Esophagus muscularis mucosa (tissue), 3 donors: ENCODE data around the gene C11orf21.

Source experiments
- POLR2AphosphoS5 ChIP-seq, 2 donors: sonication (generic); formaldehyde crosslinking; IDR thresholded peaks; one replicate each; pipeline ENCODE4 v1.6.1; 2017; ENCODE audit warnings: antibody characterized with exemption in 2 of 2
- TF ChIP-seq, protein P1 (sequence below), 3 experiments: fragments of 200-600 bp in 2 of 3; fragments of 450-650 bp in 1 of 3; sonication (generic) in 2 of 3; IDR thresholded peaks; one replicate each; pipeline ENCODE4 v1.5.1; 2017 to 2019; ENCODE audit warnings: antibody characterized with exemption in 3 of 3, mild to moderate bottlenecking in 2 of 3, moderate library complexity in 1 of 3

DNA sequence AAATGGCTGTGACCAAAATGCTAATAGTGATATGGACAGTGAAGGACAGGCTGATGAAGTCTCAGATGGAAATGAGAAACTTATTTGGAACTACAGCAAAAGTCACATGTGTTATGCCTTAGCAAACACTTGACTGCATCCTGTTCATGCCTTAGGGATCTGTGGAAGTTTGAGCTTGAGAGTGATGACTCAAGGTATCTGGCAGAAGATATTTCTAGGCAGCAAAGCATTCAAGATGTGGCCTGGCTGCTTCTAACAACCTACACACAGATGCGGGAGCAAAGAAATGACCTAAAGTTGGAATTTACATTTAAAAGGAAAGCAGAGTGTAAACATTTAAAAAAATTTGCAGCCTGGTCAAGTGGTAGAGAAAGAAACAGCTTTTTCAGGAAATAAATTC, 47.3 kb upstream of the C11orf21 start:
- TF ChIP-seq, protein P1, sequence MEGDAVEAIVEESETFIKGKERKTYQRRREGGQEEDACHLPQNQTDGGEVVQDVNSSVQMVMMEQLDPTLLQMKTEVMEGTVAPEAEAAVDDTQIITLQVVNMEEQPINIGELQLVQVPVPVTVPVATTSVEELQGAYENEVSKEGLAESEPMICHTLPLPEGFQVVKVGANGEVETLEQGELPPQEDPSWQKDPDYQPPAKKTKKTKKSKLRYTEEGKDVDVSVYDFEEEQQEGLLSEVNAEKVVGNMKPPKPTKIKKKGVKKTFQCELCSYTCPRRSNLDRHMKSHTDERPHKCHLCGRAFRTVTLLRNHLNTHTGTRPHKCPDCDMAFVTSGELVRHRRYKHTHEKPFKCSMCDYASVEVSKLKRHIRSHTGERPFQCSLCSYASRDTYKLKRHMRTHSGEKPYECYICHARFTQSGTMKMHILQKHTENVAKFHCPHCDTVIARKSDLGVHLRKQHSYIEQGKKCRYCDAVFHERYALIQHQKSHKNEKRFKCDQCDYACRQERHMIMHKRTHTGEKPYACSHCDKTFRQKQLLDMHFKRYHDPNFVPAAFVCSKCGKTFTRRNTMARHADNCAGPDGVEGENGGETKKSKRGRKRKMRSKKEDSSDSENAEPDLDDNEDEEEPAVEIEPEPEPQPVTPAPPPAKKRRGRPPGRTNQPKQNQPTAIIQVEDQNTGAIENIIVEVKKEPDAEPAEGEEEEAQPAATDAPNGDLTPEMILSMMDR (IDR thresholded peaks at IDR 0.05), result no peak
- TF ChIP-seq POLR2AphosphoS5 (IDR thresholded peaks at IDR 0.05), result no peak
